GM18858 (cell line): ENCODE measurements around the gene NEURL3.
"Not testable (repeated sequence)": the region's sequence is repeated elsewhere in the genome, so short reads cannot be mapped to it uniquely, and the experiment has no call there.

Experiments used
- ATAC-seq: cut with Tn5 transposase; IDR thresholded peaks from one replicate; pipeline ENCODE4 v1.9.1; 2021; ENCODE audit not compliant: unreplicated experiment

NEURL3 gene, protein sequence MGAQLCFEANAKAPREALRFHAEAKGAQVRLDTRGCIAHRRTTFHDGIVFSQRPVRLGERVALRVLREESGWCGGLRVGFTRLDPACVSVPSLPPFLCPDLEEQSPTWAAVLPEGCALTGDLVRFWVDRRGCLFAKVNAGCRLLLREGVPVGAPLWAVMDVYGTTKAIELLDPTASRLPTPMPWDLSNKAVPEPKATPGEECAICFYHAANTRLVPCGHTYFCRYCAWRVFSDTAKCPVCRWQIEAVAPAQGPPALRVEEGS

DNA sequence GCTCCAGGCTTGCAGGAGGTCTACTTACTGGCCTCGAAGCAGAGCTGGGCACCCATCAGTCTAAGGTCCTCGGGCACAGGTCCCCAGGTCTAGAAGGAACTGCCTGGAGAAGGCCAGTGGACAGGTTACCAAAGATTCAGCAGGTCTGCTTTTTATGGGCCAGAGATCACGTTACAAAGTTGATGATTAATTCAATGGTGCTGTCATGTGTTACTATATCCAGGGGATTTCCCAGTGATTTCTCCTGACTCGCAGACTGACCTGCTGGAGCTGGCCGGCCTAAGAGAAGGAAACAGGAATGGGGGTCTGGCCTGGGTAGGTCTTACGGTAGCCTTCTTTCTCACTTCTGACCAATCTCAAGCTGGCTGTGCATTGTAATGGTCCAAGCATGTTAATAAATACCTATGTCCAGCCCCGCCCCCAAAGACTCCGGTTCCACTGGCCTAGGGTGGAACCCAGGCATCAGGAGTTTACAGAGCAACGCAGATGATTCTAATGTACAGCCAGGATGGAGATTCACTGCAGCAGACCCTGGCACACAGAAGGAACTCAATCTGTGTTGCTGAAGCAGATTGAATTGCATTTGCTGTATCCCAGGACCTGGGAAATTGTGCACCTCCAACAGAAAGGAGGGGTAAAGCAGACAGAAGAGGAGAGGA lies at the start of gene NEURL3:
TSS of gene NEURL3 (minus strand) at position 127 of the 659 bp plus-strand sequence. CDS start at position 56, 71 bp downstream.
- ATAC-seq = no peak

DNA sequence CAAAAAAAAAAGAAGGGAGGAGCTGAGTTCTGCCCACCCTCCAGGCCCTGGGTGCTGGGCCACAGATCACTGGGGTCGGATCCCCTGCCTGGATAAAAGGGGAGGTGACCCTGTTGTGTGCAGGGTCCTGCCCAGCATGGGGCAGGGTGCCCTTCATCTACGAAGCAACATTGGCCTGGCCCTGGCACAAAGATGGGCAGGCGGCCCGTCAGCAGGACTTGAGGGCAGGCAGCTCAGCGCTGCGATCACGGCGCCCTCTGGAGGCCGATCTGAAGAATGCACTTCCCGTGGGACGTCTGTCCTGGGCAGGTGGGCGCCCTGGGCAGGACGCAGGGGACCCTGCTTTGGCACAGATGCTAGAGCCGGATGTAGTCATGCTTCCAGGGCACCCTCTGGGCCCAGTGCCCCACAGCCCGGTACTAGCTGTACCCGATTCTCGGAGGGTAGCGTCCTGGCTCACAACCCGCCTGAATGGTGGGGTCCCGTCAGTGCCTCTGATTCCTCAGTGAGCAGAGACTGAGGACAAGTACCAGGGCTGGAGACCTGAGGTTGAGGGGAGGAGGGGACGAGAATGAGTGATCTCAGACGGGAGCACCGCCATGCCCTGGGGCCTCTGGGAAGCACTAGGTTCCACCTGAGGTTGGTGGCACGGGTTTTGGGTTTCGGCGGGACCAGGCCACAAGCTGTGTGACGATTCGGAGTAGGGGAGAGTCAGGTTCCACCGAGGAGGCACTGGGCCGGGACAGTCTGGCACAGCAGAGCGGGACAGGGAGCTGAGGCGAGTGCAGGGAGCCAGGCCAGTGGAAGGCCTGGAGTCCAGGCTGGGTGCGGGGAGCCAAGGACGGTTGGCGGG lies 49.4 kb upstream of the NEURL3 start:
- ATAC-seq = no peak

DNA sequence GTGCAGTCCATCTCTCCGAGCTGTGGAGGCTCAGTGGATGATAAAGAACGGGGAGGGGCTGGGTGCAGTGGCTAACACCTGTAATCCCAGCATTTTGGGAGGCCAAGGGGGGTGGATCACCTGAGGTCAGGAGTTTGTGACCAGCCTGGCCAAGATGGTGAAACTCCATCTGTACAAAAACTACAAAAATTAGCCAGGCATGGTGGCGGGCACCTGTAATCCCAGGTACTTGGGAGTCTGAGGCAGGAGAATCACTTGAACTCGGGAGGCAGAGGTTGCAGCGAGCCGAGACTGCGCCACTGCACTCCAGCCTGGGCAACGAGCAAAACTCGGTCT lies 48.8 kb upstream of the NEURL3 start:
- not testable (repeated sequence) for ATAC-seq

DNA sequence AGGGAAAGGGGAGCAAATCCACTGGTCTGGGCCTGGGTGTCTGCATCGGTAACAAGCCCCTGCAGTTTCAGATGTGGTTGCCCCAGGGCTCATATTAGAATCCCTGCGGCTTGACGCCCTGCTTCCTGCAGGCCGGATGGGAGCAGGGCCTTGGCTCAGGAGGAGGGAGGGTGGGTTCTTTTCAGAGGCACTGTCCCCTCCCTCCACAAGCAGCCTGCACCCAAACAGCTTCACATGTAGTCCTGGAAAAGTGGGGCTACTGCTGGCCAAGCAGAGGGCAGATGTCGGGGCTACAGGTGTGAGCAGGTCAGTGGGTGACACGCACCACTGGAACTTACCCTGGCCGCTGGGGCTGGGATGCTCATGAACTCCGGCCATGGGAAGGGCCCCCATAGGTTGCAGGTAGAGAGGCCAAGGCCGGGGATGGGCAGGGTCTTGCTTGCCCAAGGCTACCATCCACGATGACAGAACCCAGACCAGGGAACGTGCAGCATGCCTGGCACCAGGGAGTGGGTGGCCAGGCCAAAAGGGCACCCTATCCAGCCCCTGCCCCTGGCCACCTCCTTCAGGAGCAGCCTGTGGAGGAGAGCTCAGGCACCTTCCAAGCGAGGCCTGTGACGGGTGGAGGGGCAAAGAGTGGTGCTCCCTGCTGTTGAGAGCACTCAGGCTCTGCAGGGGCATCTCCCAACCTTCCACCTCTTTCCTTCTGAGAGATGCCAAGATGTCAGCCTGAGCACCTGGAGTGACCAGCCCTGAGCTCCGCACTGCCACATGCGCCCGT lies 48.2 kb upstream of the NEURL3 start:
- no peak for ATAC-seq

DNA sequence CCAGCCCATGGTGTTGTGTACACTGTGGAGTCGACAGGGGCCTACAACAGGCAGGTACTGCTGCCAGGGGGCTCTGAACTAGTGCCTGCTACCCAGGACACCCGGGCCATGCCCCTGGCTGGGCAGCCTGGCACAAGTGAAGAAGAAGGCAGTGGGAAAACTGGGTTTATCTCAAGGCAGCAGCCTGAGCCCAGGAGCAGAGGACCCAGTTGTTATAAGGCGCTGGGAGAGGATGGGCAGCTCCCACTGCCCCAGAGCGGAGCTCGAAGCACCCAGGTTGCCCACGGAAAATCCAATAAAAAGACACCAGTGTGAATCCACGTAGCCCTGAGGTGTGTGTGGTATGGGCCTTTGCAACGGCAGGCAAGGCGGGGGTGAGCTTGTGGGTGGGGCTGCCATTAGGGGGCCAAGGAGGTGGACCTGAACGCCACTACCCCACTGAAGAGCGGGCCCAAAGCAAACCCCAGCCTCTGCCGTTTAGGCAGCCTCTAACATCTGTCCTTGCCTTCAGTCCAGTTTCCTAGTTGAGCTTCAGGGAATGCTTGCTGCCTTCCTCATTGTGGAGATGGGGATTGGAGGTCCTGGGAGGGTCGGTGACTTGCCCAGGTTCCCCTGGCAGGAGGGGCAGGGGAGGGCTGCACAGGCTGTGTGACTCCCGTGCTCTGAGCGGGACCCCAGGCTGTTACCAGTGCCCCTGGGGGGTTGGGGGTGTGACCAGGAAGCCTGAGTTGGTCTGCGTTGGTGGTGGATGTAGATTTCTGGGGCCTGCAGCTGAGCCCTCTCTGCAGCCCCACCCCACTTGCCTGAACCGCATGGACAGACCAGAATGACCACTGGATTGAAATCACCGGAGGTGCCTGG lies 47.4 kb upstream of the NEURL3 start:
- no peak for ATAC-seq

DNA sequence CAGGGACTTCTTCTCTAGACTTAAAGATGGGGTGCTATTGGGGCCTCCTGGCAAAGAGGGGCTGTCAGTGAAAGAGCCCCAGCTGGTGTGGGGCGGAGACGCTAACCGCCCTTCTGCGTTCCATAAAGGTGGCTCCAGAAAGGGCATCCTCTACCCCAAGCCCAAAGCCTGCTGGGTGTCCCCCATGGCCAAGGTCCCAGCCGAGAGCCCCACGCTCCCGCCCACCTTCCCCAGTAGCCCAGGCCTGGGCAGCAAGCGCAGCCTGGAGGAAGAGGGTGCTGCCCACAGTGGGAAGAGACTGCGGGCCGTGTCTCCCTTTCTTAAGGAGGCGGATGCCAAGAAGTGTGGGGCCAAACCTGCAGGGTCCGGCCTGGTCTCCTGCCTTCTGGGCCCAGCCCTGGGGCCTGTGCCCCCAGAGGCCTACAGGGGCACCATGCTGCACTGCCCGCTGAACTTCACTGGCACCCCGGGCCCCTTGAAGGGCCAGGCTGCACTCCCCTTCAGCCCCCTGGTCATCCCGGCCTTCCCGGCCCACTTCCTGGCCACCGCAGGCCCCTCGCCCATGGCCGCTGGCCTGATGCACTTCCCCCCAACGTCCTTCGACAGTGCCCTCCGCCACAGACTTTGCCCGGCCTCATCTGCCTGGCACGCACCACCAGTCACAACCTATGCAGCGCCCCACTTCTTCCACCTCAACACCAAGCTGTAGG lies 46.6 kb upstream of the NEURL3 start:
- ATAC-seq = no peak

DNA sequence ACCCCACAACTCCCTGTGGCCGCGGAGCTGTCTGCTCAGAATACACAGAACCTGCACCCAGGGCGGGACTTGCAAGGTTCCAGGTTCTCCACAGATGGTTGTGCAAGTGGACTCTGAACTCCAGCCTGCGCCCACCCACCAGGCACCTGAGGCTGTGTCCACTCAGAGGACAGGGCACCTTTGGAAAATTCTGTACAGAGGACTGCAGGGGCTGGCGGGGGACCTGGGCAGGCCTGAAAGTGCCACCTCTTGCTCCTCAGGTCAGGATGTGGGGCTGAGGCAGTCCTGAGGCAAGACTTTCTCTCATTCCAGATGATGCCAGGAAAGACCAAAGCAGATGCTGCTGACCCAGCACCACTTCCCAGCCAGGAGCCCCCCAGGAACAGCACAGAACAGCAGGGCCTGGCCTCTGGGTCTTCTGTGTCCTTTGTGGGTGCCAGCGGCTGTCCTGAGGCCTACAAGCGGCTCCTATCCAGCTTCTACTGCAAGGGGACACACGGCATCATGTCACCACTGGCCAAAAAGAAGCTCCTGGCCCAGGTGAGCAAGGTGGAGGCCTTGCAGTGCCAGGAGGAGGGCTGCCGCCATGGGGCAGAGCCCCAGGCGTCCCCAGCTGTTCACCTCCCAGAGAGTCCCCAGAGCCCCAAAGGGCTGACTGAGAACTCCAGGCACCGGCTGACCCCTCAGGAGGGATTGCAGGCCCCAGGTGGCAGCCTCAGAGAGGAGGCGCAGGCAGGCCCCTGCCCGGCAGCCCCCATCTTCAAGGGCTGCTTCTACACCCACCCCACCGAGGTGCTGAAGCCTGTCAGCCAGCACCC lies 45.8 kb upstream of the NEURL3 start:
- no peak for ATAC-seq

DNA sequence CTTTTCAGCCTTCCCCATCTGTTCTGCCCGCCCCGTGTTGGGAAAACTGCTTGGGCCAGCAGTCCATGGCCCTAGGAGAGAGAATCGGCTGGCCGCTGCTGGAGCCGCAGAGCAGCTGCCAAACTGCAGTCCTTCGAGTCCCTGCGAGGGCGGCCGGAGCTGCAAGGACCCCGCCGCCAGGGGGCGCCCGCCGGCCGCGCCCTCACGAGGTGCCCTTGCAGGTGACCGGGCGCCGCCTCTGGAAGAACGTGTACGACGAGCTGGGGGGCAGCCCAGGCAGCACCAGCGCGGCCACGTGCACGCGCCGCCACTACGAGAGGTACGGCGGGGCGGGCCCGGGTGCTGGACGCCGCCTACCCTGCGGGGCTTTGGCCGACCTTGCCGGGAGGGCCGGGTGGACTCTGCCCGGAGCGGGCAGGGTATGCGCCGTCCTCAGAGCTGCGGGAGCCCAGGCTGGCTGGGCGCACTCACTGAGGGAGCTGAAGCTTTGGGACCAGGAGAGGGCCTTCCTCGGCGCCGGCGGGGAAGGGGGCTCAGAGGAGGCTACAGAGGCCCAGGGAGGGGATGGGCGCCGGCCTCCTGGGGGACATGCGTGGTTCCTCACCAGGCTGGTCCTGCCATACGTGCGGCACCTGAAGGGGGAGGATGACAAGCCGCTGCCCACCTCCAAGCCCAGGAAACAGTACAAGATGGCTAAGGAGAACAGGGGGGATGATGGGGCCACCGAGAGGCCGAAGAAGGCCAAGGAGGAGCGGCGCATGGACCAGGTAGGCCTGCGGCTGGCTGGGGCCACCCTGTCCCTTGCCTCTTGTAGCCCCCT lies 45.0 kb upstream of the NEURL3 start:
- no peak for ATAC-seq

DNA sequence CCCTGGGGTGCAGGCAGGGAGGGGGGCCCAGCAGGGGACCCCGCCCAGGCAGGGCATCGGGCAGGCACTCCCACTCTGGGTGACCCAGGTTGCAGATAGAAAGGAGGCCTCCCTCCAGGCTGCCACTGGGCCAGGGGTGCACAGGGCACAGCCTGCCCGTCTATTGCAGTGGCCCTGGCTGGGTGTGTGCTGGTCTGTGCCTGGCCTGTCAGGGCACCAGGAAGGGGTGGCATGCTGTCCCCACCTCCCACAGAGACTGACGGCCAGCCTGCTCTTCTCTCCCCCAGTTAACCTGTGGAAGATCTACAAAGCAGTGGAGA lies 44.3 kb upstream of the NEURL3 start:
- ATAC-seq = no peak

DNA sequence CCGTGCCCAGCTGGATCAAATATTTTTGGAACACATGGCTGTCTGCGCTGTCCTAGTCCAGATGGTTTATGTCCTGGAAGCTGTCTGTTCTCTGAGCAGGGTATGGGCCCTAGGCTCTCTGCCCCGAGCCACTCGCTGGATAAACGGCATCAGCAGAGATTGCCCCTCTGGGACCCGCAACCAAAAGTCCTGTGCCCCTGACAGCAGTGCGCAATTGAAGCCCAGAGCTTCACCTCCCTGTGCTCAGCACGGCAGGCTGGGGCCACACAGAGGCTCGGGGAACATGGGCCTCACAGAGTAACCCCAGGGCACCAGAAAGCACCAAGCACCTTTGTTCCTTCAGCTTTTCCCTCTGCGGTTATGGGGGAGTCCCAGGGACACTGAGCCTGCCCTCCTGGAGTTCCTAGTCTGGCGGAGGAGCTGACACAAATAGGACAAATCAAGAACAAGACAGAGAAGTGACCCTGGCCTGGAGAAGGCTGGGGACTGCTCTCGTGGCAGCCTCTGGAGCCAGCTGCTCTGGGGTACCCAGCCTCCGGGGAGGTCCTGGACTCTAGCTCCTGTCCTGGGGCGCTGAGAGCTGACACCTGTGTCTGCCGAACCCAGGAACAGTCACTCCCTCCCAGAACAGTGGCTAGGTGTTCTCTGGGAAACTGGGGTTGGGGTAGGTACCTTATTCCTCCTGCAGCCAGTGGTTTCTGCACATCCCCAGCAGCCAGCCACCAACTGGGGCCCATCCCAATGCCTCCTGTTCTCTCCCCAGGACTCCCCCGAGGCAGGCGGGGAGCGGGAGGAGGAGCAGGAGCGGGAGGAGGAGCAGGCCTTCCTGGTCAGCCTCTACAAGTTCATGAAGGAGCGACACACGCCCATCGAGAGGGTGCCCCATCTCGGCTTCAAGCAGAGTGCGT lies 43.7 kb upstream of the NEURL3 start:
- no peak for ATAC-seq

DNA sequence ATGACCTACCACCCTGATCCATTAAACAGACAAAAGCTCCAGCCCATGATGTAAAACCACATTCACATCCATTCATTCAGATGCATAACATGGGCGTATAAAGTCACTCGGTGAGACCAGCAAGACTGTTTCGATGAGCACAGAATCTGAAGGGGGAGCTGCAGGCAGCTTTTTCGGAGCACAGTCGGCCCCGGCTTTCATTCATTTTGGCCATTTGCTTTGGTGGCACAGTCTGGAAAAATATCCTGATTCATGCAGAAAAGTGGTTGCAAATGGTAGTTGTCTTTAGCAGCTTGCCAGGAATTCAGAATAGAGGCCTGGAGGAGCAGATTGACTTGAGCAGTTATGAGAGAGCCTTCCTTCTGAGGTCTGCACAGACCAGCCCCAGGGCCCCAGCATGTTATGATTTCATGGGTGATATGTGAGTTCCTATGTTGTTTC lies 42.6 kb upstream of the NEURL3 start:
- no peak for ATAC-seq

DNA sequence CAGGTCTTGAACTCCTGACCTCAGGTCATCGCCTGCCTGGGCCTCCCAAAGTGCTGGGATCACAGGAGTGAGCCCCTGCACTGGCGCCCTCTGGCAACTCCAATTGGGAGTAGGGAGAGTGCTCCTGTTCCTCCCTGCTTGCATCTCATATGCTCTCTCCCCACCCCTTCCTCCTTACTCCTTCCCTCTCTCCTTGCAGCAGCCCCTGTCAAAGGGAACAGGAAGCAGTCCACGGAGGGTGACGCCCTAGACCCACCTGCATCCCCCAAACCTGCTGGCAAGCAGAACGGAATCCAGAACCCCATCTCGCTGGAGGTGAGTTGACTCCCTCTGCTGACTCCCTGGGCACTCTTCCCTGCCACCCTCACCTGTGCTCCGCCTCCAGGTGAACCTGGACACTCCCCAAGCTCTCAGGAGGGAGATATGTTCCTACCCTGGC lies 42.1 kb upstream of the NEURL3 start:
- no peak for ATAC-seq

DNA sequence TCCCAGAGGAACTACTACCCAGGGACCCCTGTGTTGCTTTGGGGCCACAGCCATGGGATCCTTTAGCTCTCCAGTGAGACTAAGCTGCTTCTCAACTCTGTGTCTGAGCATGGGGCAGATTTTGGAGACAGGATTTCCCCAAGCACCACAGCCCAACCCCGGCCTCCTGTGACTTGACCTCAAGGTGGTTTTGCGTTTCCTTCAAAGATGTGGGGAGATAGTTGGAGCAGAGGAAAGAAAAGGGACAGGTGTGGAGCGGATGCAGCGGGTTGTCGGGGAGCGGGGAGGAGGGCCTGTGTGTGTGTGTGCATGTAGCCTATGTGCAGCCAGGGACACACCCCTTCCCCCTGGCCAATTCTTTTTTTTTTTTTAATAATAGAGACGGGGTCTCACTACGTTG lies 41.6 kb upstream of the NEURL3 start:
- ATAC-seq = no peak

DNA sequence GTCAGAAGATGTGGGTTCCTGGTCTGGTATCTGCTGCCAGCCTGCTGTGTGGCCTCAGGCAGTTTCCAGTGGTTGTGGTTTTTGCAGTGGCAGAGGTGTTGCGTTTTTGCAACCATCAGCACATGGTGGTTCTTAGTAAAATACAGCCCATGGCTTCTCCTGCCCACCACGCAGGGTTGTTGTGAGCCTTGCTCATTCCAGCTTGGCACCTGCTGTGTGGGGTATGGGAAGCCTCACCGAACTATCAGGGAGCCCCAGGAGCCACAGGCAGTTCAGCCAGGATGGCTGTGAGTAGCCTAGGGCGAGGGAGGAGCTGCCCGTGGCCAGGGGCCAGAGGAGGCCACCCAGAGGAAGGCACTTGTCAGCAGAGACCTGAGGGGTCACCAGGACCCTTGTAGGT lies 41.2 kb upstream of the NEURL3 start:
- no peak for ATAC-seq

DNA sequence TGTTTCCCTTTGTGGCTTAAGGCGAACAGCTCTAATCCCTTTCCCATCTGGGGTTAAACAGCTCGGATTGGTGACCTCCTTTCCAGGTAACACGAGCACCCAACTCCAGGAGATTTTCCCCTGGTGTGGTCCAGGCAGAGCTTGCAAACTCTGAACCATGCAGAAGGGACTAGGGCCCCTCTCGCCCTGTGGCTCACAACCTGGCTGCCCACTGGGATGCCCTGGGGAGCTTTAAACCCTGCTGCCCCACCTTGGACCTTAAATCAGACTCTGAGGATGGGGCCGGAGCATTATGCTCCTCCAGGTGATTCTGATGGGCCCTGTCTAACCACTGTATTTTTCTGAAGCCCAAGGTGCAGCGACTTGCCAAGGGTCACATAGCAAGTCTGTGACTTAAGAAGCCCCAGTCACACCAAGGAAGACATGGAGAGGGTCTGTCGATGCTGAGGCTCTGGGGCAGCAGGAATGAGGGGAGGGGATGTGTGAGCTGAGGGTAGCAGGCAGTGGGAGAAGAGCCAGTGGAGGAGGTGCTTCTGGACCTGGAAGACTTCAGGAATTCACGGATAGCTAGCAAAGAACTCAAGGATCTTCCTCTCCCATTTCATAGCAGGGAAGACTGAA lies 37.3 kb upstream of the NEURL3 start:
- no peak for ATAC-seq

DNA sequence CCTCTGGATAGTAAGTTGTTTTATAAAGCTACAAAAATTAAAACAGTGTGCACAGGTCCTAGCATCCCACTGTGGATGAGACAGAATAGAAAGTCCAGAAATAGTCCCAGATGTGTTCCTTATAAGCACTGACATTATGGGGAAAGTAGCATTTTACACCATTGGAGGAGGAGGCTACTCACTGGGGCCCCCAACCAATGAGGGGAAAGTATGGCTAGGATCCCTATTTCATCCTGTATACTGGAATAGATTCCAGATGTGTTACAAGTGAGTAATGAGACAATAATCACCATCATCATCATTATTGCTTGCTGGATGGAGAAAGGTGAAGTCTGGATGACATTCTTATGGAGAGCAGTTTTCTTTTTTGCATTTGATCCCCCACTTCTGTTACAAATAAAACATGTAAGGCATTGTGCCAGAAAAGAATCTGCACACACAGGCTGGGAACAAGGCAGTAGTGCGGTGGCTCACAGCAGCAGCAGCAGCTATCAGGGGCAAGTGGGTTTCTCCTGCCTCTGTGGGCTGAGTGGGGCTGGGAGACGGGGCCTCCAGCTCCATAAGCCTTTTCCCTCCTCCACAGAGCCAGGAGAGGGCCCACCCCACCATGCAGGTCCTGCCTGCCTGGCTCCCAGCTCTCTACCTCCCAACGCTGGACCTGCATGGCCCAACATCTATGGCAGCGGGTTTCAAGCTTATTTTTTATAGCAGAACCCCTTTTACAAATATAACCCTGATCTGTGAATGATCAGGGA lies 36.4 kb upstream of the NEURL3 start:
- ATAC-seq = no peak
